ENCODE results near the gene PABPN1. TPM values are rescaled to one million over a fixed set of nuclear protein-coding genes. Genes with fewer than 3 reads are reported as not detected.

PABPN1 gene
- total RNA-seq, 6 experiments from 2014 or later, result 128 to 147 (median 137) TPM

DNA sequence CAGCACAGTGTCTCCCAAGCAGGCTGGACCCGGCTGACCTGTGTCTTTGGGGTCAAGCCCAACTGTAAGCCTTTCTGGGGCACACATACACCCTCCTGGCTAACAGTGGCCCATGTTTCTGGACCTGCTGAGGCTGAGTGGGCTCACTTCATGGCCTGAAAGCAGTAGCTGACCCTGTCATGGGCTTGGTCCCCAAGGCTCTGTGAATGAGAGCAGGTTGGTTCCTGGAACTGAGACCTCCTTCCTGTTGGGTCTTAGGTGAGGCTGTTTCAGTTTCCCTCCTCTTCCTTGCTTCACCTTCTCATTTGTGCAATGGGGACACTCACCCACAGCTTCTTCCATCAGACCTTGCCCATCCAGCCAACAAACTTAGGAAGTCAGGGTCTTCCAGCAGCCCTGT is 50.6 kb downstream of the PABPN1 start:
- Mint-ChIP-seq H3K4me3 (no peak overlapping the region), H3K9me3 (no peaks in the 10 kb centered on the region), H3K4me1 (ENCODE audit: low read depth) (no peaks in the 10 kb centered on the region), H3K27ac (no peak overlapping the region), H3K27me3 (ENCODE audit: insufficient read depth) (peaks cover 35% of the 10 kb centered on the region), H3K36me3 (ENCODE audit: low read depth) (no peaks in the 10 kb centered on the region)
- no peak for DNase-seq
- TF ChIP-seq, protein P1, sequence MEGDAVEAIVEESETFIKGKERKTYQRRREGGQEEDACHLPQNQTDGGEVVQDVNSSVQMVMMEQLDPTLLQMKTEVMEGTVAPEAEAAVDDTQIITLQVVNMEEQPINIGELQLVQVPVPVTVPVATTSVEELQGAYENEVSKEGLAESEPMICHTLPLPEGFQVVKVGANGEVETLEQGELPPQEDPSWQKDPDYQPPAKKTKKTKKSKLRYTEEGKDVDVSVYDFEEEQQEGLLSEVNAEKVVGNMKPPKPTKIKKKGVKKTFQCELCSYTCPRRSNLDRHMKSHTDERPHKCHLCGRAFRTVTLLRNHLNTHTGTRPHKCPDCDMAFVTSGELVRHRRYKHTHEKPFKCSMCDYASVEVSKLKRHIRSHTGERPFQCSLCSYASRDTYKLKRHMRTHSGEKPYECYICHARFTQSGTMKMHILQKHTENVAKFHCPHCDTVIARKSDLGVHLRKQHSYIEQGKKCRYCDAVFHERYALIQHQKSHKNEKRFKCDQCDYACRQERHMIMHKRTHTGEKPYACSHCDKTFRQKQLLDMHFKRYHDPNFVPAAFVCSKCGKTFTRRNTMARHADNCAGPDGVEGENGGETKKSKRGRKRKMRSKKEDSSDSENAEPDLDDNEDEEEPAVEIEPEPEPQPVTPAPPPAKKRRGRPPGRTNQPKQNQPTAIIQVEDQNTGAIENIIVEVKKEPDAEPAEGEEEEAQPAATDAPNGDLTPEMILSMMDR (IDR thresholded peaks at IDR 0.05), result no peak

DNA sequence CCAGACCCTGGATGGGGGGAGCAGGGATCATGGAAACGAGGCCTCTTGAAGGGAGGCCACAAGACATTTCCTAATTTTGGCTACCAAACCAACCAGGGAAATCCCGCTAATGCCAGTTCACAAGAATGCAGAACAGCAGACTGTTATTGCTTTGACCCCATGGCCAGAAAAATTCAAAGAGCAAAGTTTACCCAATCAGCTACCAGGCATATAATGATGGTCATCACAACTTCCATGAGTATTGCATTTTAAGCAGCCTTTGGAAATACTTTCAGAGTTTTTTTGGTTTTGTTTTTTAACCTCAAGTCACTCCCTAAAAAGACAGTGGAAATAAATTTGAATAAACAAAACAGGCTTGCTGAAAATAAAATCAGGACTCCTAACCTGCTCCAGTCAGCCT is 51.3 kb downstream of the PABPN1 start, which contains the start of gene IL25:
Gene IL25 (plus strand): TSS at position 301 of the 400 bp plus-strand sequence.
- no peak within 1 kb of the TSS for H3K27ac Mint-ChIP-seq
- H3K36me3 Mint-ChIP-seq (ENCODE audit: low read depth), result no peaks in the 10 kb centered on the region
- TF ChIP-seq, protein P1 (IDR thresholded peaks at IDR 0.05), result no peak
- DNase-seq, result no peak
- no peaks in the 10 kb centered on the region for H3K9me3 Mint-ChIP-seq
- no peaks in the 10 kb centered on the region for H3K4me1 Mint-ChIP-seq (ENCODE audit: low read depth)
- peaks cover 35% of the 10 kb centered on the region for H3K27me3 Mint-ChIP-seq (ENCODE audit: insufficient read depth)
- no peak within 1 kb of the TSS for H3K4me3 Mint-ChIP-seq

DNA sequence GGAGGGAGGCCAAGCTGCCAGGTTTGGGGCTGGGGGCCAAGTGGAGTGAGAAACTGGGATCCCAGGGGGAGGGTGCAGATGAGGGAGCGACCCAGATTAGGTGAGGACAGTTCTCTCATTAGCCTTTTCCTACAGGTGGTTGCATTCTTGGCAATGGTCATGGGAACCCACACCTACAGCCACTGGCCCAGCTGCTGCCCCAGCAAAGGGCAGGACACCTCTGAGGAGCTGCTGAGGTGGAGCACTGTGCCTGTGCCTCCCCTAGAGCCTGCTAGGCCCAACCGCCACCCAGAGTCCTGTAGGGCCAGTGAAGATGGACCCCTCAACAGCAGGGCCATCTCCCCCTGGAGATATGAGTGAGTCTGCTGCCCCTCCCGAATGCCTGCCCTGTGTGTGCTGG is 51.8 kb downstream of the PABPN1 start:
- Mint-ChIP-seq H3K9me3 (no peaks in the 10 kb centered on the region), H3K4me3 (no peak overlapping the region), H3K27ac (no peak overlapping the region), H3K27me3 (ENCODE audit: insufficient read depth) (peaks cover 35% of the 10 kb centered on the region), H3K4me1 (ENCODE audit: low read depth) (no peaks in the 10 kb centered on the region), H3K36me3 (ENCODE audit: low read depth) (no peaks in the 10 kb centered on the region)
- DNase-seq, result no peak
- TF ChIP-seq, protein P1 (IDR thresholded peaks at IDR 0.05), result no peak

Other genes with a start within 250 kb of the PABPN1 start
- 100 to 1,000 TPM; 128 to 150 (median 142) TPM for gene ACIN1, start 226.3 kb upstream of the PABPN1 start, total RNA-seq (2021; fragmentation: NEBNext Ultra II Directional; extraction: Animal tissue kit (Norgen Biotek cat#: 25700))
- 100 to 1,000 TPM in 4 of 6 experiments, 10 to 100 TPM in 2; 85.0 to 117 (median 103) TPM for gene C14orf119, start 226.0 kb upstream of the PABPN1 start, total RNA-seq (2021; fragmentation: NEBNext Ultra II Directional; extraction: Animal tissue kit (Norgen Biotek cat#: 25700))
- gene CIROP, start 216.5 kb upstream of the PABPN1 start, total RNA-seq (2021; fragmentation: NEBNext Ultra II Directional; extraction: Animal tissue kit (Norgen Biotek cat#: 25700)), result not detected
- not detected for gene CEBPE, start 202.2 kb upstream of the PABPN1 start, total RNA-seq (2021; fragmentation: NEBNext Ultra II Directional; extraction: Animal tissue kit (Norgen Biotek cat#: 25700))
- gene SLC7A8, start 137.8 kb upstream of the PABPN1 start, total RNA-seq (2021; fragmentation: NEBNext Ultra II Directional; extraction: Animal tissue kit (Norgen Biotek cat#: 25700)), result 10 to 100 TPM; 13.0 to 24.2 (median 23.3) TPM
- not detected for gene RNF212B, start 83.5 kb upstream of the PABPN1 start, total RNA-seq (2021; fragmentation: NEBNext Ultra II Directional; extraction: Animal tissue kit (Norgen Biotek cat#: 25700))
- 1 to 10 TPM; 7.3 to 9.2 (median 7.5) TPM for gene HOMEZ, start 35.3 kb upstream of the PABPN1 start, total RNA-seq (2021; fragmentation: NEBNext Ultra II Directional; extraction: Animal tissue kit (Norgen Biotek cat#: 25700))
- 1 to 10 TPM; 2.3 to 3.8 (median 2.6) TPM for gene PPP1R3E, start 18.6 kb upstream of the PABPN1 start, total RNA-seq (2021; fragmentation: NEBNext Ultra II Directional; extraction: Animal tissue kit (Norgen Biotek cat#: 25700))
- gene BCL2L2, start 14.6 kb upstream of the PABPN1 start, total RNA-seq (2021; fragmentation: NEBNext Ultra II Directional; extraction: Animal tissue kit (Norgen Biotek cat#: 25700)), result 10 to 100 TPM; 28.7 to 32.4 (median 31.1) TPM
- gene SLC22A17, start 31.4 kb downstream of the PABPN1 start, total RNA-seq (2021; fragmentation: NEBNext Ultra II Directional; extraction: Animal tissue kit (Norgen Biotek cat#: 25700)), result 10 to 100 TPM; 11.7 to 15.6 (median 13.1) TPM
- gene EFS, start 43.7 kb downstream of the PABPN1 start, total RNA-seq (2021; fragmentation: NEBNext Ultra II Directional; extraction: Animal tissue kit (Norgen Biotek cat#: 25700)), result 10 to 100 TPM in 5 of 6 experiments, 1 to 10 TPM in 1; 8.8 to 13.5 (median 12.3) TPM
- not detected for gene IL25, start 51.4 kb downstream of the PABPN1 start, total RNA-seq (2021; fragmentation: NEBNext Ultra II Directional; extraction: Animal tissue kit (Norgen Biotek cat#: 25700))
- not detected for gene CMTM5, start 55.6 kb downstream of the PABPN1 start, total RNA-seq (2021; fragmentation: NEBNext Ultra II Directional; extraction: Animal tissue kit (Norgen Biotek cat#: 25700))
- not detected for gene MYH6, start 86.8 kb downstream of the PABPN1 start, total RNA-seq (2021; fragmentation: NEBNext Ultra II Directional; extraction: Animal tissue kit (Norgen Biotek cat#: 25700))
- not detected for gene MYH7, start 114.2 kb downstream of the PABPN1 start, total RNA-seq (2021; fragmentation: NEBNext Ultra II Directional; extraction: Animal tissue kit (Norgen Biotek cat#: 25700))
- 10 to 100 TPM; 22.6 to 29.9 (median 24.1) TPM for gene NGDN, start 148.2 kb downstream of the PABPN1 start, total RNA-seq (2021; fragmentation: NEBNext Ultra II Directional; extraction: Animal tissue kit (Norgen Biotek cat#: 25700))
- gene ZFHX2, start 230.3 kb downstream of the PABPN1 start, total RNA-seq (2021; fragmentation: NEBNext Ultra II Directional; extraction: Animal tissue kit (Norgen Biotek cat#: 25700)), result 1 to 10 TPM in 4 of 6 experiments, under 1 TPM in 2; 0.63 to 4.2 (median 1.7) TPM
- 10 to 100 TPM; 10.4 to 14.1 (median 11.0) TPM for gene THTPA, start 234.8 kb downstream of the PABPN1 start, total RNA-seq (2021; fragmentation: NEBNext Ultra II Directional; extraction: Animal tissue kit (Norgen Biotek cat#: 25700))
- 1 to 10 TPM; 1.6 to 8.3 (median 2.2) TPM for gene AP1G2, start 246.3 kb downstream of the PABPN1 start, total RNA-seq (2021; fragmentation: NEBNext Ultra II Directional; extraction: Animal tissue kit (Norgen Biotek cat#: 25700))